Neuronal stem cell (in vitro differentiated cells): Measurements from ENCODE around the gene SIRPB1.

Experiments used
- DNase-seq: peaks from one replicate; pipeline ENCODE4 v3.0.0-alpha.2; 2013; ENCODE audit warnings: low spot score
- H2AFZ ChIP-seq: one replicate; pipeline ENCODE4 v1.6.1; 2013; ENCODE audit warnings: mild to moderate bottlenecking, low read length, inconsistent platforms
- H2AK5ac ChIP-seq: 2 replicates; pipeline ENCODE4 v1.6.1; 2013; ENCODE audit warnings: low read depth, mild to moderate bottlenecking, inconsistent platforms, low read length, moderate library complexity, mixed read lengths
- H2BK120ac ChIP-seq: 2 replicates; pipeline ENCODE4 v1.6.1; 2013; ENCODE audit warnings: low read depth, mild to moderate bottlenecking, inconsistent platforms, low read length, moderate library complexity, mixed read lengths
- H2BK12ac ChIP-seq: one replicate; pipeline ENCODE4 v1.6.1; 2013; ENCODE audit warnings: low read length, inconsistent platforms
- H2BK15ac ChIP-seq: 2 replicates; pipeline ENCODE4 v1.6.1; 2013; ENCODE audit warnings: mild to moderate bottlenecking, low read length, inconsistent platforms, mixed read lengths
- H2BK5ac ChIP-seq: one replicate; pipeline ENCODE4 v1.6.1; 2013; ENCODE audit warnings: inconsistent platforms, mild to moderate bottlenecking, low read length, moderate library complexity
- H3K14ac ChIP-seq: one replicate; pipeline ENCODE4 v1.6.1; 2013; ENCODE audit warnings: low read length, inconsistent platforms
- H3K18ac ChIP-seq: 2 replicates; pipeline ENCODE4 v1.6.1; 2013; ENCODE audit warnings: low read length, inconsistent platforms
- H3K23ac ChIP-seq: 2 replicates; pipeline ENCODE4 v1.6.1; 2013; ENCODE audit warnings: low read depth, mild to moderate bottlenecking, mixed read lengths, low read length, inconsistent platforms; ENCODE audit not compliant: poor library complexity
- H3K27ac ChIP-seq: replicated peaks from 3 replicates; pipeline ENCODE4 v1.5.1; 2013; ENCODE audit warnings: low read length, inconsistent platforms
- H3K27me3 ChIP-seq, 3 experiments: 2 replicates each; pipeline ENCODE4 v1.6.1; 2013; ENCODE audit warnings: low read length in 3 of 3, mild to moderate bottlenecking in 2 of 3, inconsistent platforms in 1 of 3, low read depth in 1 of 3, mixed read lengths in 1 of 3, moderate library complexity in 1 of 3; ENCODE audit not compliant: control insufficient read depth in 3 of 3, insufficient read depth in 3 of 3
- H3K36me3 ChIP-seq, 2 donors: replicated peaks in 1 of 2; 2 replicates each; pipeline ENCODE4 v1.6.1; 2013; ENCODE audit warnings: low read length in 2 of 2; ENCODE audit not compliant: control insufficient read depth in 2 of 2, insufficient read depth in 2 of 2
- H3K4ac ChIP-seq: 2 replicates; pipeline ENCODE4 v1.6.1; 2013; ENCODE audit warnings: inconsistent platforms, mild to moderate bottlenecking, low read length, moderate library complexity
- H3K4me1 ChIP-seq, 2 donors: 1 replicate in 1 of 2; 2 replicates in 1 of 2; pipeline ENCODE4 v1.6.1; 2013; ENCODE audit warnings: low read length in 2 of 2, low read depth in 1 of 2; ENCODE audit not compliant: control insufficient read depth in 2 of 2, insufficient read depth in 1 of 2
- H3K4me2 ChIP-seq: one replicate; pipeline ENCODE4 v1.6.1; 2013; ENCODE audit warnings: mild to moderate bottlenecking, low read length, inconsistent platforms; ENCODE audit not compliant: insufficient read depth, poor library complexity, severe bottlenecking
- H3K4me3 ChIP-seq, 2 donors: 2 replicates each; pipeline ENCODE4 v1.5.1; 2013; ENCODE audit warnings: low read length in 2 of 2, mild to moderate bottlenecking in 2 of 2, inconsistent platforms in 1 of 2, moderate library complexity in 1 of 2
- H3K79me1 ChIP-seq: one replicate; pipeline ENCODE4 v1.6.1; 2013; ENCODE audit warnings: low read depth, mild to moderate bottlenecking, inconsistent platforms, low read length, moderate library complexity
- H3K9ac ChIP-seq: one replicate; pipeline ENCODE4 v1.6.1; 2013; ENCODE audit warnings: mild to moderate bottlenecking, low read depth, low read length, inconsistent platforms; ENCODE audit not compliant: poor library complexity
- H3K9me3 ChIP-seq, 2 donors: replicated peaks in 1 of 2; 2 replicates each; pipeline versions ENCODE3 to v1.6.1; 2013; ENCODE audit warnings: low read length in 2 of 2, mild to moderate bottlenecking in 2 of 2, inconsistent platforms in 1 of 2, low read depth in 1 of 2, mixed read lengths in 1 of 2, moderate library complexity in 1 of 2; ENCODE audit not compliant: control insufficient read depth in 2 of 2, insufficient read depth in 1 of 2
- H4K8ac ChIP-seq: one replicate; pipeline ENCODE4 v1.6.1; 2013; ENCODE audit warnings: low read depth, mild to moderate bottlenecking, inconsistent platforms, low read length, moderate library complexity
- H4K91ac ChIP-seq: one replicate; pipeline ENCODE4 v1.6.1; 2013; ENCODE audit warnings: low read length, low read depth, mild to moderate bottlenecking, inconsistent platforms; ENCODE audit not compliant: poor library complexity
- WGBS, 2 donors: extraction: QIAGEN DNeasy Blood & Tissue Kit; methylation state at CpG; one replicate each; pipeline ENCODE4 v1.1.7; 2013; ENCODE audit warnings: missing lambda C conversion rate in 2 of 2, mixed read lengths in 1 of 2; ENCODE audit not compliant: insufficient read length in 2 of 2, insufficient replicate concordance in 1 of 2; ENCODE audit errors: extremely low coverage in 2 of 2; 5-methylcytosine and 5-hydroxymethylcytosine counted together

Gene SIRPB1

GRCh38 chr20:1628621-1629020 lies 8.8 kb upstream of the SIRPB1 start:
- H4K91ac ChIP-seq, result no peak overlapping the region
- H3K27ac ChIP-seq, result no peak overlapping the region
- H2BK15ac ChIP-seq, result no peak overlapping the region
- H3K9ac ChIP-seq, result no peak overlapping the region
- H2BK12ac ChIP-seq, result no peak overlapping the region
- H3K79me1 ChIP-seq, result no peaks in the 10 kb centered on the region
- no peak overlapping the region for H2BK5ac ChIP-seq
- no peak overlapping the region for H2BK120ac ChIP-seq
- no peaks in the 10 kb centered on the region for H3K36me3 ChIP-seq
- no peak overlapping the region for H3K23ac ChIP-seq
- no peak overlapping the region for H3K18ac ChIP-seq
- no peak overlapping the region for H2AFZ ChIP-seq
- H3K27me3 ChIP-seq, result peaks cover 0 to 9% (median 0%) of the 10 kb centered on the region in 3 experiments
- H3K9me3 ChIP-seq, result no peaks in the 10 kb centered on the region
- no peak overlapping the region for H3K4me2 ChIP-seq
- no peak overlapping the region for H4K8ac ChIP-seq
- no peak overlapping the region for H3K4me3 ChIP-seq
- no peak for DNase-seq
- no peak overlapping the region for H3K4ac ChIP-seq
- H2AK5ac ChIP-seq, result no peak overlapping the region
- no CpG with 5 or more reads among the region's 5 CpGs for WGBS, 2 donors
- no peaks in the 10 kb centered on the region for H3K4me1 ChIP-seq
- no peak overlapping the region for H3K14ac ChIP-seq

DNA sequence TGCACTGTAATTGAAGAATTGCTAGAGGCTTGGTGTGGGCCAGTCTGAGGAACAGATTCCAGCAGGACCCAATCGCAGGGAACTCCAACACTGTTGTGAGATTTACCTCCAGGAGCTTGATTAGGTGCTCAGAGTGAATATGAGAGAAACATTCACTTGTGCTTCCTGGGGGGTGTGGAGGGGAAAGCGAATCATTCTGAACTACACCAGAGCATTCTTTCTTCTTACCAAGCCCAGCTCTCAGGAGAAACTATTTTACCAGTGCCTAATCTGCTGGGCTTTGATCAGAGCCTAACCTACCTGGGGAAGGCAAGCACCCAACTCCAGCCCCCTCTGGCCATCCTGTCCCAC lies 7.4 kb upstream of the SIRPB1 start:
- no peak overlapping the region for H3K27ac ChIP-seq
- H3K79me1 ChIP-seq, result no peaks in the 10 kb centered on the region
- H3K4me2 ChIP-seq, result no peak overlapping the region
- no peak overlapping the region for H3K18ac ChIP-seq
- no peak overlapping the region for H3K9ac ChIP-seq
- H2BK12ac ChIP-seq, result no peak overlapping the region
- H4K91ac ChIP-seq, result no peak overlapping the region
- no peak overlapping the region for H3K14ac ChIP-seq
- H3K4me3 ChIP-seq, result no peak overlapping the region
- H3K9me3 ChIP-seq, result no peaks in the 10 kb centered on the region
- H3K23ac ChIP-seq, result no peak overlapping the region
- H3K36me3 ChIP-seq, result no peaks in the 10 kb centered on the region
- no peak overlapping the region for H4K8ac ChIP-seq
- no peak overlapping the region for H2AFZ ChIP-seq
- H2BK120ac ChIP-seq, result no peak overlapping the region
- DNase-seq, result no peak
- no peak overlapping the region for H2BK5ac ChIP-seq
- no peak overlapping the region for H2AK5ac ChIP-seq
- no peaks in the 10 kb centered on the region for H3K4me1 ChIP-seq
- no peak overlapping the region for H3K4ac ChIP-seq
- no peak overlapping the region for H2BK15ac ChIP-seq
- no CpG with 5 or more reads among the region's 2 CpGs for WGBS, 2 donors
- H3K27me3 ChIP-seq, result peaks cover 0 to 8% (median 0%) of the 10 kb centered on the region in 3 experiments

GRCh38 chr20:1626528-1627199 lies 6.9 kb upstream of the SIRPB1 start:
- Histone ChIP-seq H2BK120ac (no peak overlapping the region), H3K4me1 (no peaks in the 10 kb centered on the region), H3K36me3 (no peaks in the 10 kb centered on the region), H3K18ac (no peak overlapping the region), H3K79me1 (no peaks in the 10 kb centered on the region), H3K4ac (no peak overlapping the region), H2BK12ac (no peak overlapping the region), H4K91ac (no peak overlapping the region), H3K4me2 (no peak overlapping the region), H3K27me3 (peaks cover 0 to 6% (median 0%) of the 10 kb centered on the region in 3 experiments), H3K4me3 (no peak overlapping the region), H4K8ac (no peak overlapping the region), H2BK15ac (no peak overlapping the region), H3K23ac (no peak overlapping the region), H3K9ac (no peak overlapping the region), H2BK5ac (no peak overlapping the region), H3K14ac (peak overlapping the region; percentile 15), H3K27ac (no peak overlapping the region), H2AFZ (no peak overlapping the region), H2AK5ac (no peak overlapping the region), H3K9me3 (no peaks in the 10 kb centered on the region)
- DNase-seq, result no peak
- WGBS, 2 donors, result no CpG with 5 or more reads among the region's 3 CpGs

DNA sequence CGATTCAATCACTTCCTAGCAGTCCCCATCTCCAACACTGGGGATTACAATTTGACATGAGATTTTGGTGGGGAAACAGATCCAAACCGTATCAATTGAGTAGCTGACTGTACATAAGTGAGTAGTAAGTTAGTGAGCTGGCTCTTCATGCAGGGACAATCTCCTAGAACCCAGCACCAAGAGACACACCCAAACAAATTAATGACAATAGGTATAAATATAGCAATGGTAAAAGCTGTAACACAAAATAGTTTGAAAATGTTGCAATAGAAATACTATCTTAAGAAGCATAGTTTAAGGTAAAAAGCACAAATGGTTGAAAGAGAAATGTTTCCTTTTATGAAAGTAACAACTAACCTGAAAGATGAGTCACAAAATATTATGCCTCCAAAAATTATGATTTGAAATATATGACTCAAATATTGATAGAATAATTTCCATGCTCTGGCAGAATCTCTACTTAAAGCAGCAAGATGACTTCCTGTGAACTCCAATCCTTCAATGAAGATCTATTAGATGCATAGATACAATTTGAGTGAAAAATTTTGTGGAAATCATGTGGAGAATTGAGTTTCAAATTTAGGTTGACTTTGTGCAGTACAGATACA lies 5.4 kb upstream of the SIRPB1 start:
- Histone ChIP-seq H3K79me1 (no peaks in the 10 kb centered on the region), H2BK15ac (no peak overlapping the region), H3K23ac (no peak overlapping the region), H2BK5ac (no peak overlapping the region), H3K9ac (no peak overlapping the region), H2BK12ac (no peak overlapping the region), H4K91ac (no peak overlapping the region), H3K4ac (no peak overlapping the region), H3K9me3 (no peaks in the 10 kb centered on the region), H4K8ac (no peak overlapping the region), H3K27ac (no peak overlapping the region), H3K18ac (no peak overlapping the region), H2BK120ac (no peak overlapping the region), H3K4me3 (no peak overlapping the region), H3K27me3 (peaks cover 0 to 6% (median 0%) of the 10 kb centered on the region in 3 experiments), H2AK5ac (no peak overlapping the region), H3K14ac (no peak overlapping the region), H2AFZ (no peak overlapping the region), H3K4me2 (no peak overlapping the region), H3K36me3 (no peaks in the 10 kb centered on the region), H3K4me1 (no peaks in the 10 kb centered on the region)
- WGBS, 2 donors, result no CpG with 5 or more reads among the region's 2 CpGs
- DNase-seq, result no peak
